ENCODE data around the gene HDHD3. TPM values are rescaled to one million over a fixed set of nuclear protein-coding genes. Genes with fewer than 3 reads are reported as not detected.

The HDHD3 gene
- total RNA-seq, 5 donors from 2014 or later (not counting 1 experiment from before 2014, with no cell fraction given) = 15.2 to 34.6 (median 17.4) TPM

- peaks cover 11% of the 10 kb centered on the region for H3K36me3 Mint-ChIP-seq
- POLR2A ChIA-PET = interaction anchor here in 1 of 2 donors (0.6 to 0.7 kb wide), 2 partner anchors 33 to 131 kb away, joined by 9 to 10 read pairs; no protein-coding TSS in a partner anchor
- no peak for ATAC-seq (replicated peaks in 1 of 4)
- no peaks in the 10 kb centered on the region for H3K27me3 Mint-ChIP-seq
- DNase-seq = no peak
- H3K27ac ChIP-seq (ENCODE audit: low read length) = no peak overlapping the region
- H3K4me1 Mint-ChIP-seq = peaks cover 41 to 47% (median 44%) of the 10 kb centered on the region in 3 donors
- H3K27ac Mint-ChIP-seq = no peak overlapping the region
- H3K9me3 Mint-ChIP-seq = no peaks in the 10 kb centered on the region
- WGBS (ENCODE audit: insufficient coverage) = no CpG with 5 or more reads among the region's 2 CpGs
- H3K9me3 ChIP-seq = no peaks in the 10 kb centered on the region
- no peak overlapping the region for H3K4me3 Mint-ChIP-seq
- no peaks in the 10 kb centered on the region for H3K27me3 ChIP-seq (replicated peaks in 1 of 2; ENCODE audit: control insufficient read depth in 2 of 2, extremely low read depth in 1 of 2, insufficient read depth in 2 of 2, low read length in 1 of 2)
- CTCF ChIA-PET = interaction anchor here (0.6 to 1.4 kb wide), 12 partner anchors 9 to 1569 kb away, joined by 3 to 26 read pairs (median 4); no protein-coding TSS in a partner anchor
- H3K4me1 ChIP-seq (ENCODE audit: control insufficient read depth in 1 of 2, extremely low read depth in 1 of 2, insufficient read depth in 2 of 2, low read length in 2 of 2) = peaks cover 9 to 29% of the 10 kb centered on the region in 2 experiments
- H3K36me3 ChIP-seq (ENCODE audit: control insufficient read depth in 2 of 2, extremely low read depth in 1 of 2, insufficient read depth in 1 of 2, low read length in 1 of 2) = peaks cover 0 to 14% of the 10 kb centered on the region in 2 donors
- no peak overlapping the region for H3K4me3 ChIP-seq (ENCODE audit: control insufficient read depth in 1 of 2, extremely low read depth in 1 of 2, low read length in 1 of 2)
Measured at GRCh38 chr9:113403646-113404045, 26.9 kb upstream of the HDHD3 start.

GRCh38 chr9:113401027-113401792 lies 24.4 kb upstream of the HDHD3 start, which contains the start of gene ALAD:
Gene ALAD, minus strand, starts transcription at chr9:113401284. Its CDS starts 7,725 bp downstream, at chr9:113393559.
- Mint-ChIP-seq H3K9me3 (no peaks in the 10 kb centered on the region), H3K36me3 (peaks cover 6% of the 10 kb centered on the region), H3K4me3 (peak within 1 kb of the TSS; percentile 90 to 92 (median 91)), H3K27me3 (no peaks in the 10 kb centered on the region), H3K4me1 (peaks cover 23 to 36% (median 35%) of the 10 kb centered on the region in 3 donors), H3K27ac (peak within 1 kb of the TSS; percentile 66 to 87)
- WGBS (ENCODE audit: insufficient coverage) = under 1% methylated on average over 42 of the region's 50 CpGs
- Histone ChIP-seq H3K27me3 (replicated peaks in 1 of 2; ENCODE audit: control insufficient read depth in 2 of 2, extremely low read depth in 1 of 2, insufficient read depth in 2 of 2, low read length in 1 of 2) (no peaks in the 10 kb centered on the region), H3K36me3 (ENCODE audit: control insufficient read depth in 2 of 2, extremely low read depth in 1 of 2, insufficient read depth in 1 of 2, low read length in 1 of 2) (no peaks in the 10 kb centered on the region), H3K9me3 (no peaks in the 10 kb centered on the region), H3K4me3 (ENCODE audit: control insufficient read depth in 1 of 2, extremely low read depth in 1 of 2, low read length in 1 of 2) (peak within 1 kb of the TSS; percentile 89 to 96), H3K27ac (ENCODE audit: low read length) (peak within 1 kb of the TSS; percentile 28), H3K4me1 (ENCODE audit: control insufficient read depth in 1 of 2, extremely low read depth in 1 of 2, insufficient read depth in 2 of 2, low read length in 2 of 2) (peaks cover 7 to 25% of the 10 kb centered on the region in 2 experiments)
- DNase-seq (peak; percentile 97 to 100 (median 99)), ATAC-seq (replicated peaks in 1 of 4) (peak; percentile 98 to 100 (median 99))
- CTCF ChIA-PET = interaction anchor here (0.6 to 2.1 kb wide), 17 partner anchors 9 to 1770 kb away, joined by 3 to 31 read pairs (median 5); partner anchors contain the start of genes C9orf43 (in 1 of the 2), CDC26 (in 1 of the 2), DNAJC25 (in 1 of the 2) and FKBP15 (in 1 of the 2)
- POLR2A ChIA-PET = interaction anchor here (0.6 to 1.4 kb wide), 4 partner anchors 8 to 134 kb away, joined by 4 to 9 read pairs (median 6); partner anchors contain the start of genes C9orf43 (in 2 of the 2) and POLE3 (in 2 of the 2)

GRCh38 chr9:113399646-113400200 lies 22.9 kb upstream of the HDHD3 start:
- no peak for DNase-seq
- WGBS (ENCODE audit: insufficient coverage) = 96% methylated on average over 3 of the region's 3 CpGs
- peaks cover 13% of the 10 kb centered on the region for H3K36me3 Mint-ChIP-seq
- H3K27ac ChIP-seq (ENCODE audit: low read length) = no peak overlapping the region
- no peaks in the 10 kb centered on the region for H3K27me3 Mint-ChIP-seq
- H3K9me3 ChIP-seq = no peaks in the 10 kb centered on the region
- CTCF ChIA-PET = interaction anchor here (0.6 to 2.1 kb wide), 4 partner anchors 10 to 255 kb away, joined by 3 to 31 read pairs (median 6); partner anchors contain the start of genes C9orf43 (in 1 of the 2) and POLE3 (in 1 of the 2)
- no peaks in the 10 kb centered on the region for H3K36me3 ChIP-seq (ENCODE audit: control insufficient read depth in 2 of 2, extremely low read depth in 1 of 2, insufficient read depth in 1 of 2, low read length in 1 of 2)
- POLR2A ChIA-PET = no interaction called here
- no peak for ATAC-seq (replicated peaks in 1 of 4)
- H3K4me3 Mint-ChIP-seq = peak overlapping the region; percentile 73 to 92 (median 90)
- peaks cover 28 to 38% (median 37%) of the 10 kb centered on the region in 3 donors for H3K4me1 Mint-ChIP-seq
- no peaks in the 10 kb centered on the region for H3K27me3 ChIP-seq (replicated peaks in 1 of 2; ENCODE audit: control insufficient read depth in 2 of 2, extremely low read depth in 1 of 2, insufficient read depth in 2 of 2, low read length in 1 of 2)
- no peak overlapping the region for H3K27ac Mint-ChIP-seq
- no peaks in the 10 kb centered on the region for H3K9me3 Mint-ChIP-seq
- peaks cover 7 to 25% of the 10 kb centered on the region in 2 experiments for H3K4me1 ChIP-seq (ENCODE audit: control insufficient read depth in 1 of 2, extremely low read depth in 1 of 2, insufficient read depth in 2 of 2, low read length in 2 of 2)
- H3K4me3 ChIP-seq (ENCODE audit: control insufficient read depth in 1 of 2, extremely low read depth in 1 of 2, low read length in 1 of 2) = peak overlapping the region in 1 of 2 donors; percentile 89

GRCh38 chr9:113398796-113399195 lies 22.0 kb upstream of the HDHD3 start:
- Histone ChIP-seq H3K36me3 (ENCODE audit: control insufficient read depth in 2 of 2, extremely low read depth in 1 of 2, insufficient read depth in 1 of 2, low read length in 1 of 2) (no peaks in the 10 kb centered on the region), H3K9me3 (no peaks in the 10 kb centered on the region), H3K4me3 (ENCODE audit: control insufficient read depth in 1 of 2, extremely low read depth in 1 of 2, low read length in 1 of 2) (no peak overlapping the region), H3K27me3 (replicated peaks in 1 of 2; ENCODE audit: control insufficient read depth in 2 of 2, extremely low read depth in 1 of 2, insufficient read depth in 2 of 2, low read length in 1 of 2) (no peaks in the 10 kb centered on the region), H3K27ac (ENCODE audit: low read length) (no peak overlapping the region), H3K4me1 (ENCODE audit: control insufficient read depth in 1 of 2, extremely low read depth in 1 of 2, insufficient read depth in 2 of 2, low read length in 2 of 2) (peaks cover 7 to 25% of the 10 kb centered on the region in 2 experiments)
- no peak overlapping the region for H3K27ac Mint-ChIP-seq
- CTCF ChIA-PET = interaction anchor here (0.5 to 1.8 kb wide), 5 partner anchors 11 to 906 kb away, joined by 3 to 6 read pairs (median 4); partner anchors contain the start of gene CDC26 (in 1 of the 2)
- ATAC-seq (replicated peaks in 1 of 4) = no peak
- WGBS (ENCODE audit: insufficient coverage) = 89% methylated on average over 3 of the region's 5 CpGs
- no peak for DNase-seq
- no peaks in the 10 kb centered on the region for H3K9me3 Mint-ChIP-seq
- peaks cover 28 to 38% (median 35%) of the 10 kb centered on the region in 3 donors for H3K4me1 Mint-ChIP-seq
- POLR2A ChIA-PET = no interaction called here
- H3K36me3 Mint-ChIP-seq = peaks cover 13% of the 10 kb centered on the region
- no peaks in the 10 kb centered on the region for H3K27me3 Mint-ChIP-seq
- H3K4me3 Mint-ChIP-seq = peak overlapping the region; percentile 73 to 92 (median 90)

GRCh38 chr9:113397203-113397631 lies 20.4 kb upstream of the HDHD3 start:
- H3K4me3 Mint-ChIP-seq = no peak overlapping the region
- no peaks in the 10 kb centered on the region for H3K27me3 Mint-ChIP-seq
- Histone ChIP-seq H3K4me1 (ENCODE audit: control insufficient read depth in 1 of 2, extremely low read depth in 1 of 2, insufficient read depth in 2 of 2, low read length in 2 of 2) (peaks cover 7 to 25% of the 10 kb centered on the region in 2 experiments), H3K9me3 (no peaks in the 10 kb centered on the region), H3K4me3 (ENCODE audit: control insufficient read depth in 1 of 2, extremely low read depth in 1 of 2, low read length in 1 of 2) (no peak overlapping the region), H3K27ac (ENCODE audit: low read length) (no peak overlapping the region), H3K36me3 (ENCODE audit: control insufficient read depth in 2 of 2, extremely low read depth in 1 of 2, insufficient read depth in 1 of 2, low read length in 1 of 2) (peaks cover 0 to 5% of the 10 kb centered on the region in 2 donors), H3K27me3 (replicated peaks in 1 of 2; ENCODE audit: control insufficient read depth in 2 of 2, extremely low read depth in 1 of 2, insufficient read depth in 2 of 2, low read length in 1 of 2) (no peaks in the 10 kb centered on the region)
- ChIA-PET POLR2A (interaction anchor here (0.6 kb wide), 2 partner anchors 18 to 21 kb away, joined by 3 to 5 read pairs; no protein-coding TSS in a partner anchor), CTCF (interaction anchor here in 1 of 2 donors (0.7 kb wide), 1 partner anchor 193 kb away, joined by 3 read pairs; no protein-coding TSS in a partner anchor)
- DNase-seq (no peak), ATAC-seq (replicated peaks in 1 of 4) (no peak)
- WGBS (ENCODE audit: insufficient coverage) = no CpG with 5 or more reads among the region's 3 CpGs
- peaks cover 28 to 38% (median 33%) of the 10 kb centered on the region in 3 donors for H3K4me1 Mint-ChIP-seq
- no peaks in the 10 kb centered on the region for H3K9me3 Mint-ChIP-seq
- H3K27ac Mint-ChIP-seq = no peak overlapping the region
- peaks cover 21% of the 10 kb centered on the region for H3K36me3 Mint-ChIP-seq
